HG03558 (cell line): Measurements from ENCODE around the gene ELK3.

ENCODE experiments used
- ATAC-seq: cut with Tn5 transposase; IDR thresholded peaks from one replicate; pipeline ENCODE4 v1.9.1; 2021; ENCODE audit warnings: moderate number of reproducible peaks; ENCODE audit not compliant: unreplicated experiment; ENCODE audit errors: extremely low read depth

ELK3 gene

DNA sequence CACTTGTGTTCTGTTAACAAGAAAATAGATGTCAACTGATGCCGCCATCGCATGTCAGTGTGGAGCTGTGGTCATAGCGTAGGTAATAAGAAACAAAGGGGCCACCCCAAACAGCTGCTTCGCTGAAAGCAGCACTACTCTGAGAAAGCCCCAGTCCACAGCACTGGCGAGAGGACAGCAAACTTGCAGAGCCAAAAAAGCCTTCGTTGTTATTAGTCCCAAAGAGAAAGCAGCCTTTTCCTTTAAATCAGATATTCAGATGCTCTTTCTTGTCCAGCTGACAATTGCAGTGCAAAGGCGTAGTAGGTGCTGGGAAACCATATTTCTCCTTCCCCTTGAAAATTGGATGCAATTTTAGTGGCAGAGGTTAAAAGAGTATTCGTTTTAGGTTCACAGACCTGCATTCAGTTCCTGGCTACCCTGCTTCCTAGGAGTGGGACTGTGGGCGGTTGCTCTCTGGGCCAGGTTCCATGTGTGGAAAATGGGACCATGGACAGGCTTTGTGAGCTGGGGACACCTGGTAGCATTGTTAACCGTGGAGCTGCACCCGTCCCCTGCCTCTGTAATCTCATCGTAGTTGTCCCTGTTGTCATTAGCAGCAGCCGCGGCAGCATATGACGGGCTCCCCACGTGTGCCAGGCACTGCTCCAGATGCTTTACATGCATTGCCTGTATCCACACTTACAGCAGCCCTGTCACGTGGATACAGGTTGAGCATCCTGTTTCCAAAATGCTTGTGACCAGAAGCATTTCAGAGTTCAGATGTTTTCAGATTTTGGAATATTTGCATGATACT, 54.2 kb downstream of the ELK3 start:
- no peak for ATAC-seq

DNA sequence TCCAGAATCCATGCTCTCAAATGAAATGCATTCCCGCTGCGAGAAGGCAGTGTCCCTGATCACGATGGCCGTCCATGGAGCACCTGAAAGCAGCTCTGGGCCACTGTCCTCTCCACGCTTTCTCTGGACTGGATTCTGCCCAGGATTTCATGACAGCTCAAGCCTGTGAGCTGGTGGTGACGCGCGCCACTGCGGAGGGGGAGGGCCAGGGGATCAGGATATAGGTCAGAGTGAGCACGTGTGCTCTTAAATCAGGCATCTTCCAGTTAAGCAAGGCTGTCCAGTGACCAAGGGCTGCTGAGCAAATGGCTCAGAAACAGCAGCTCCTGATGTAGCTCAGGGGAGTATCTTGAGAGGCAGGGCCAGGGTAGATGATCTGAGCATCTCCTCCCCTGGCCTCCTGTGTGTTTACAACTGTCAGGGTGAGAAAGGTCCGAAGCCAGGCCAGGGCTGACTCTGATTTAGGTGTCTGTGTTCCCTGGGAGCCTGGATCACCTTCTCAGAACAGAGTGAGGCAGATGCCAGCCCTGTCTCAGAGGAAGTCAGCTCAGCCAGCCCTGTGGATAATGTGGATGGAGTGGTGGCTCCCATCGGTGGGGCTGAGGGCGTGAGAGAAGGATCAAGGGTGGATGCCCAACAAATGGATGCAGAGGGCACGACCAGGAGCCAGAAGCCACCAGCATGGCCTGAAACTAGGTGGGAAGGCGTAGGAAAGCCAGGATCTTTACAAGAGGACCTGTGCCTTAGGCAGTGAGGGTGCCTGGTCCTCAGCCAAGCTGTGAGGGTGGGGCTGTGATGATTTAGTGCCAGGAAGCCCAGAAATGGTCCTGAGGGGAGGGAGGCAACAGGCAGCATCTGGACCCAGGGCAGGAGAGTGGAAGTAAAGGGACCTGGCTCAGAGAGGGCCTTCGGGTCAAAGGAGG, 55.3 kb downstream of the ELK3 start:
- no peak for ATAC-seq

DNA sequence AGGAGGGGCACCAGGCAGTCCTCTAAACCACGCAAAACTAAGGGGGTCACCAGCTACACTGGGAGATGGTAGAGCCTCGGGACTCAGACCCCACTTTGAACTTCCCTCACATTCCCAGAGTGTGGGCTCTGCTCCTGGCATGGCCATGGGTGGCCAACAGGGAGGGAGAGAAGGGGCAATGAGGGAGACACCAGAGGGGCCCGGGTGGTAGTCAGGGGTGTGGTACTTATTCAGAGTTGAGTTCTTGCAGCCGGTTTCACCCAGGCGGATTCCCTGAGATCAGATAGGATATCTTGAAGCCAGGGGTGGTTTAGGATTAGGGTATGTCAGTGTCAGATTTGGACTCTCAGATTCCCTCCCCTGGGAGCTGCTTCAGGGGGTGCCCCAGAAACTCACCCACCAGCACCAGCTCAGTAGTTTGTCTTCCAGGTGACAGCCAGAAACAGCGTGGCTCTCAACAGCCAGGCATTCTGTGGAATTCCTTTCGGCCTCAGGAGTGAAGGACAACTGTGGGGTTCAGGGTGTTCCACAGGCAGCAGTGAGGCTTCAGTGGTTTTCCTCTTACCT, 56.0 kb downstream of the ELK3 start:
- no peak for ATAC-seq

DNA sequence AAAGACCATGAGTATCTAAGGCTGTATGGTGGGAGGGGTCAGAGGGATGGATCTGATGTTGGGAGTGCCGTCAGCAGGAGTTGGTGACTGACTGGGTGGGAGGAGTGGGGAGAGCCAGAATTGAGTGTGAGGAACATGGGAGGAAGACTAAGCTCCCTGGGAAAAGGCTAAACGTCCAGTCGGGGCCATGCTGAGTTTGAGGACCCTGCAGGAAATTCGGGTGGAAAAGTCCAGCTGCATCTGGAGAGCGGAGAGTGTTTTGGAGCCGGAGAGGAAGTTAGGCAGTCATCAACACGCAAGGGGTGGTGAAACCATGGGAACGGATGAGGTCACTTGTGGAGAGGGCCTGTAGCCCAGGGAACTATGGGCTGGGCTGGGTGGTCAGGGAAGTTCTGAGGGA, 60.9 kb downstream of the ELK3 start:
- ATAC-seq = no peak

DNA sequence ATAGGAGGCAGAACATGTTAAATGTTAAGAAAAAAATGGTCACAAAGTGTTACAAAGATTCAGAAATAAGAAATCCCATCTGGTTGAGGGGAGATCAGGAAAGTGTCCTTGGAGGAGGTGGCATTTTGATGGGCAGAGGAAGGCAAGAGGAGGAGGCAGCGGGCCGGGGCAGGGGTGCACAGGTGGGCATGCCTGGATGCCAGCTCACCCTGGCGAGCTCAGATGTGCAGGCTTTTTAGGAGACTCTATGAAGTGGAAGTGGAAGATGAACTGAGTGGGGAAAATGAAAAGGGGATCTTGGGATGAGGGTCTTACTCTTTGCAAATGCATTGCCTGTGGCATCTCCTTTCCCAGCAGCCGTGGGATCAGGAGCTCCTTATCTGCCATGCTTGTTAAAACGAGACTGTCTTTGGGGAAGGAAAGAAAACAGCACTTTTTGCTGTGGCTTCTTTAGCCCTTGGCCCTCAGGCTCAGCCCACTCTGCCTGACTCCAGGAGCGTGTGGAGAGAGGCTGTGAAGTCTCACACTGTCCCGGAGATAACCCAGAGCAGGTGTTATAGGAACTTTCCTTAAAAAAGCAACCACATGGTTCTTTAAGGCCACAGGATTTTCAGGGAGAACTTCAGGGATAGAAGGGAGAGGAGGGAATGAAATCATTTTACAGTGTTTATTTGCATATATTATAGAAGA, 62.6 kb downstream of the ELK3 start:
- ATAC-seq = no peak

DNA sequence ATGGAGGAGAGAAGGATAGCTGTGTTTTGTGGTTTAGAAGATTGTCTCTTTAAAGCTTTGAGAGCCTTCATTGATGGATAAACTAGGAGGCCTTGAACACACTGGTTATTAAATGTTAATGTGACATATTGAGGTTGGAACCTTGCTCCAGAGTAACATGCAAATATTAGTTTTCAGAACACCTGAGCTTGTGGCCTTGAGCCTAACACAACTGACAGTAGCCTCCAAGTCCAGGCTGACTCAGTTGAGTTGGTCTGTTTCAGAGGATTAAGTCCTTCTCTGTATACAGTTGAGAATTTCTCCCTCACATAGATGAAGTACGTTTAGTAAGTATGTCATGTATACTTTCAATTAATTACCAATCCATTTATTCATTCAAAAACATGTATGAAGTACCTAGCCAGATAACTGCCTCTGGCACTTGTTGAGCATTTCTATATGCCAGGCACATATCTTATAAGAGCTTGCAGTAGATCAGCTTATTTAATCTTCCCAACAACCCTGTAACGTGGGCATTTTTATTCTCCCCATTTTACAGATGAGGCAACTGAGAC, 63.5 kb downstream of the ELK3 start:
- ATAC-seq = no peak

DNA sequence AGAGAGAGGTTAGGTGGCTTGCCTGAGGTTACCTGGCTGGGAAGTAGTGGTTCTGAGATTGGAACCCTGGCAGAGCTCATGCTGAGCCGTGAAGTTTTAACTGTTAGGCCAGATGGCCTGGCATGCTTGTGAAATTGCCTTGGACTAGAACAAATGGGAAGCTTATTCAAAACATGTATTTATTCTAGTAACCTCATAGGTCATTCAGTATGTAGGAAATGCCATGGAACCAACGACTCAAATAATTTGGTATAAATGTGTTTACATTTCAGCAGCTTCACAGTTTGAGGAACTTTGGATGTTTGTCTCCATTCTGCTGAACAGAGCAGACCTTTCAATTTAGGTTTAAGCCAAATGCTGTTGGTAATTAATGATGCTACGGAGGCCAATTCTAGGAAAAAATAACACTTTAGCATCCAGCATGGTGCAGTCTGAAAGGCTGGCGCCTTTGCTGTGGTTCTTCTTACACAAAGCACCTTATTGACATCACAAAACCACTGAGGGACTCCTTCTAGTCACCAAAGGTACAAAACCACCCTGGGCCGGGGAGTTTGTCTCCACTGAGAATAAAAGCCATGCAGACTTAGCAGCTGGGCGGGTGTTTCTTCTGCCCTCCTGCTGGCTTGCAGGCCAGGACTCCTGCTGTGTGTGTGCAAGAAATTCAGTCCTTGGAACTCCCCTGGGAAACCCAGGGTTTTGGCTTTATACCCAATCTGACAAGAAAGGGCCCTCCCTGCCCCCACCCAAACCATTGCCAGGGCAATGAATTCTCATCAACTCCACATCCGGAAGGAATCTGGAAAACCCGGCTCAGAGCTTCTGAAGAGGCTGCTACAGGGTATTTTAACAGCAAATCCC, 64.2 kb downstream of the ELK3 start:
- ATAC-seq = no peak

DNA sequence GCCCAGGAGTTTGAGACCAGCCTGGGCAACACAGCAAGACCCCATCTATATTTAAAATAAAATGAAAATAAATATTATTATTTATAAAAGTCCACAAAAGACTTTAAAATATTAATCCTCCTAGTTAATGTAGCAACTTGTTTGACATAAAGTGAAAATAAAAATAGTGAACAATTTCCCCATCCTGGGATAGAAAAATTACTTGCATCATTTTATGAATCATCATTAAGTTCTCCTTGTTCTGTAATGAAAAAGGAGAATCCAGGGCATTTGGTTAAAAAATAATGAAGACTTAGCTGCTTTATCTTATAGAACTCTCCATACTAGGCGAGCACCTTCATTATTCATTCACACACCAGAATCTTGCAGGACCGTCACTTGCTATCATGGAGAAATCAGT, 66.1 kb downstream of the ELK3 start:
- no peak for ATAC-seq

DNA sequence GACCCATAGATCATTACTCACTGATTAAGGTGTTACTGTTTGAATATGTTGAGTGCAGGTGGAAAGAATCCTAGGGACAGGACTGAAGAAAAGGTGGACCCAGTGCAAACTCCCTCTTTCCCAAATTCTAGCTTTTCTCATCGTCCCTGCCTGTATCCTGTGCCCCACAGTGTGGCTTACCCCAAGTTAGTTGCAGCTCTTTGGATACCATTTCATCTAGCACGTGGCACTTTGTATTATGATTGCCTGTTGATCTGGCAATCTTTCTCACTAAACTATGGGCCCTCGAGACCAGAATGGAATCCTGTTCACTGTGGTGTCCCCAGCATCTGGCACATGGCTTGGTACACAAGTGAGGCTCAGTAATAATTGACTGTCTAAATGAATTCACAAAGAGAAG, 66.5 kb downstream of the ELK3 start:
- ATAC-seq = no peak

DNA sequence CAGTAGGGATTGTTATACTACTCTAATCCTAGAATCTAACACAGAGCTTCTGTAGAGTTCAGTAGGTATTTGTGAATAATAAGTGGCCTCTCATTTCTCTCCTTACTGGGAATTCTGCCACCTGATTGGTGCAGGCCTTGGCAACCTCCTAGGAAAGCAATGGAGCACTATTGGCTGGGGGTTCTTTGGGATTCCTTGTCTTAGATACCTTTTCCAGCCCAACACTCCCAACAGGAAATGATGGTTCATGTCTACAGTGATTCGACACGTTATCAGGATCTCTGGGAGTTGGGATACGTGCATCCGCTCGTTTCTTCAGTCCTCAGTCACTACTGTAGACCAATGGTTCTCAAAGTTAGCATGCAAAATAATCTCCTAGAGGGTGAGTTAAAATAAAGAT, 67.4 kb downstream of the ELK3 start:
- no peak for ATAC-seq

DNA sequence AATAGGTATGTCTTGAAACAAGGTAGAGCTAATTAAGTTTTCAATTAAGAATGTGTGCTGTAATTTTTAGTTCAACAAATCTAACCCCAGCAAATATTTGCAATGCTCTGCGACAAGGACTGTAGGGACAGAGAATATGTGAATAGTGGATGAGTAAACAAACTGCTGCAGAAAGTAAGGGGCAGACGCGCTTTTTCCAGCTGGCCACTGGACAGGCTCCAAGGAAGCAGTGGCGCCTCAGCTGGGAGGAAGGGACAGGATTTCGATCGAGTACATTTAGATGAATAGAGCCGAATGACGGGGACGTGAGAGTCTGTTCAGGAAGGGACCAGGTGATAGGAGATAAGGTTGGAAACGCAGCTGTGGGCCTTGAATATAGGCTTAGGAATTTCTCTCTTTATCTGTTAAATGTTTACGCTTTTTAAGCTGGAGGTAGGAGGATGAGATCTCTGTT, 69.3 kb downstream of the ELK3 start:
- no peak for ATAC-seq

DNA sequence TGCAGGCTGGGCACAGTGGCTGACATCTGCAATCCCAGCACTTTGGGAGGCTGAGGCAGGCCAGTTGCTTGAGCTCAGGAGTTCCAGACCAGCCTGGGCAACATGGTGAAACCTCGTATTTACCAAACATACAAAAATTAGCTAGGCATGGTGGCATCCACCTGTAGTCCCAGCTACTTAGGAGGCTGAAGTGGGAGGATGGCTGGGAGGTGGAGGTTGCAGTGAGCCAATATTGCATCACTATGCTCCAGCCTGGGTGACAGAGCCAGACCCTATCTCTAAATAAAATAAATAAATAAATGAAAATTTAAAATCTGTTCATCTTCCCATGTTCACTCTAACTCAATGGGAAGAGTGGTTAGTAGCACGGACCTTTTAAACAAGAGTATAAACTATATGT, 71.2 kb downstream of the ELK3 start:
- ATAC-seq = no peak

DNA sequence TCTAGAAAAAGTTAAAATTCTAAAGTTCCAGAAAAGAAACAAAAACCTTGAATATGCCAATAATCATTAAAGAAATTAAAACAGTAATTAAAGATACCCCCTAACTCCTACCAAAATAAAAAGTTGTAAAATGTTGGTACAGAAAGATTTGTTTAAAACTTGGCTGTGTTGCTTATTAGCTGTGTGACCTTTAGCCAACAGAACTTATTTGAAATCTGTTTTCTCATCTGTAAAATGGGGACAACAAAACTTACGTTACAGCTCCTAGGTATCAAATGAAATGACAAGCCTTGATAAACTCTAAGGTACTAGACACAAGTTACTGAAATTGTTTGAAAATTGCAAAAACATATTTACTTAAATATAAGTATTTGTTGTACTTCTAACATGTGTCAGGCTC, 71.7 kb downstream of the ELK3 start:
- no peak for ATAC-seq

DNA sequence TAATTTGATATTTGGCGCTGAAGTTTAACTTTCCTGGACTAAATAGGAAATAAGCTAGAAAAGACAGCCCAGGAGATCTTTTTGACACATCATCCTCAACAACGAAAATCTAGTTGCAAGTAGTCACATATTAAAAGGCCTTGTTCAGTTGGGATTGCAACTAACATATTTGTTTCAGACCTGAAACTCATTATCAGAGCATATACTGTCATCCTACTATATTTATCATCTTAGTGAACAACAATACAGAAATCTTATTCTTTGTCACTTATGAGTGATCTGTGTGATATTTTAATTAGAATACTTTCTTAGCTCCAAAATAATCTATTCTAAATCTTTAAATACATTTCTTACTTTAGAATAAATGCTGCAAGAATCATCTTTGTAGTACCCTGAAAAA, 72.1 kb downstream of the ELK3 start:
- no peak for ATAC-seq

DNA sequence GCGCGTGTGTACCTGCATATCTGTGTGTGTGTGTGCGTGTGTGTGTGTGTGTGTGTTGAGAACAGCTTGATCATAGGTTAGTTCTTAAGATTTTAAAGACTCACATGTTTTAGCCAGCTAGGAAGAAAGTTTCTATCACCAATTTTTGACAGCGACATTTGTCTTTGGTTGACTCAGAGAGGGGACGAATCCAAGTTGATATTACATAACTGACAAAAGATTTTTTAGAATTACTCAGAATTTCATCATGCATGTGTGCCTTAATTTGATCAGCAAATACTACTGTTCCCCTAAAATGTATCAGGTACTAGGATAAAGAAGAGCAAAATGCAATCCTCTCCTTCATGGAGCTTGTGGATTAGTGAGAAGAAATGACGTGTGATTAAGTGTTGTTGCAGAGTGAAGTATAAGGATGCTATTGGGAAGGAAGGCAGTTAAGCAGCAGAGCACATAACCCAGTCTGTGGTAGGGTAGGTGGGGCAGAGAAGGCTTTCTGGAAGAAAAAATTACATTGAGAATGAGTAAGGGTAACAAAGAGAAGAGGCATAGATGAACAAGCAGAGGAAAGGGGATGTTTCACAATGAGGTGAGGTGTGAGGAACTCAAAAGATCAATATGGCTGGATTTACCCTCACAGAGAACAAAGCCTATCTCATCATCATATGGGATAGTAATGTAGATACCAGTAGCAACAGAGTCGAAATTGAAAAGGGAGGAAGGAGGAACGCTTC, 77.5 kb downstream of the ELK3 start:
- ATAC-seq = no peak

DNA sequence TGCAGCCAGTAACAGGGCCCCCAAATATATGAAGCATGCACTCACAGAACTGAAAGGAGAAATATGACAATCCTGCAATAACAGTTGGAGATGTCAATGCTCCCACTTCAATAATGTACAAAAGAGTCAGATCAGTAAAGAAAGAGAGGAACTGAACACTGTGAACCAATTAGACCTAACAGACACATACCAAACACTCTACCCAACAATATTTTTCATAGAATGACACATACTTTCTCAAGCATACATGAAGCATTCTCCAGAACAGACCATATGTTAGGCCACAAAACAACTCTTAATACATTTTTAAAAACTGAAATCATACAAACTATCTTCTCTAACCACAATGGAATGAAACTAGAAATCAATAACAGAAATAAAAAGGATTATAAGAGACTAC, 80.2 kb downstream of the ELK3 start:
- no peak for ATAC-seq

DNA sequence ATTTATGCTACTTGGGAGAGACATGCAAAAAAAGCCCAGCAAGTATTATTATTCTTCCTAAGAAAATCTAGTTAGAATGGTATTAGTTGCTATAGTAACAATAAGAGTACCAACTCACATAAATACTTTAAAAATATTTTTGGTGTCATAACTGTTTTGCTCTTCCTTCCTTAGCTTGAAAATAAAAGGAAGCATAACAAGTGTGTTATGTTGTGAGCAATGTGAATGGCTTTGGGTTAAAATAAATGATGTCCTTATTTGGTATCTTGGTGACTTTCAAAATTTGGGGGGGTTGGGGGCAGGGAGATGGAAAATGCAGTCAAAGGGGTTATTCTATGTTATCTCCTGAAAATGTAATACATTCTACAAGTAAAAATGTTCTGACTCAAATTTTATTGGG, 91.0 kb downstream of the ELK3 start:
- ATAC-seq = no peak

DNA sequence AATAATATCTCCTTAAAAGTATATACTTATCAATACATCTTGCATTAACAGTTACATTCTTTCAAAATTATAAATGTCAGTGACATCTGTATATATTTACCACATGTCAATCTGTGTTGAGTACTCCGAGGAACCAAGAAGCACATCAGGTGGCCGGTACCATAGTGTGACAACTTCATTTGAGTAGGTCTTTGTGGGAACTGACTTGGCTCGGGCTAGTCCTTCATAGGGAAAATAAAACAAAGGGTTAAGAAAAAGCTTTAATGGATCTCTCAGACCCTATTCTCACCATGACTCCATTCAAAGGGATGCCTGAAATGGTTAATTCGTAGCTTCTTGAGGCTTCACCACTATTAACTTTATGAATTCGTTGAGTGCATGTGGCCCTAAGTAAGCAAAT, 94.9 kb downstream of the ELK3 start:
- no peak for ATAC-seq

DNA sequence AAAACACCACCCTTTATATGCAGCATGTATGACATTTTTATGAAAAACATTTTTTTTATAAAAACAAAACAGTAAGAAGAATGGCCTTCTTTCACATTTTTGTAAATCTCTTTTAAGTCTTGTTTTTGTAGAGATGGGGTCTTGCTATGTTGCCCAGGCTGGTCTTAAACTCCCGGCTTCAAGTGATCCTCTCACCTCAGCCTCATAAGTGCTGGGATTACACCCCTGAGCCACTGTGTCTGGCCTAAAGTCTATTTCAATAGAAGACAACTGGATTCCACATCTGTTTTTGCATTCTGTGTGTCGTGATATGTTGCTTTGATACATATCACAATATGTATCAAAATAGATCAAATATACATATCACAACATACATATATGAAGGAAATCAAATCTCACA, 98.9 kb downstream of the ELK3 start:
- no peak for ATAC-seq
